Measurements from ENCODE around the gene SYNGR1.

SYNGR1 gene, protein sequence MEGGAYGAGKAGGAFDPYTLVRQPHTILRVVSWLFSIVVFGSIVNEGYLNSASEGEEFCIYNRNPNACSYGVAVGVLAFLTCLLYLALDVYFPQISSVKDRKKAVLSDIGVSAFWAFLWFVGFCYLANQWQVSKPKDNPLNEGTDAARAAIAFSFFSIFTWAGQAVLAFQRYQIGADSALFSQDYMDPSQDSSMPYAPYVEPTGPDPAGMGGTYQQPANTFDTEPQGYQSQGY

DNA sequence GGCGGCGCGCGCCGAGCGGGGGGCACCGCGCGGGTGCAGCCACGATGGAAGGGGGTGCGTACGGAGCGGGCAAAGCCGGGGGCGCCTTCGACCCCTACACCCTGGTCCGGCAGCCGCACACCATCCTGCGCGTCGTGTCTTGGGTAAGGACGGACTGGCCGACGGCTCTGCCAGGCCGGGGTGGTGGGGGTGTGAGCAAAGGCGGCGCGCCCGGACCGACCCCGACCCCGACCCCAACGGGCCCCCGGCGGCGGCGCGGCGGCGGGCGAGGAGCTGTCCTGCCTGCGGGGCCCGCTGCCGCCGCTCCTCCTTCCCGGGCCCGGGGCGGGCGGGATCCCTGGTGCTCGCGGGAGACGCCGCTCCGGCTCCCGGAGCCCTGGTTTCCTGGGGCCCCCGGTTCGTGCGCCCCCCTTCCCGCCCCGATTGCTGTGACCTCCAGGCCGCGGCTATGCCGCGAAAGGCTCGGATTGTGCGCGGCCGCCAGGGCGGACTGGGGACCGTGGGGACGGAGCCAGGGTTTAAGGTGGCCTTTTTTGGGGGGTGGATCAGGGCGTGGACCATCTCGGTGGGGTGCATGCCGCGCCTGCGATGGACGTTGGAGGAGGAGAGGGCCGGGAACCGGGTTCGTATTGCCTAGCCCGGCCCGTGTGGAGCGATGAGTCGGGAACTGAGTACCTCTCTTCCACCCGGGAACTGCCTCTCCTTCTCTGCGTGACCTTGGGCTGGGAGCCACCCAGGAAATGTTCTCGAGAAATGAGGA, at the start of gene SYNGR1:
TSS of gene SYNGR1 (plus strand) at position 25 of the 760 bp plus-strand sequence. CDS start at position 45, 20 bp downstream.
- no peak for FAIRE-seq

DNA sequence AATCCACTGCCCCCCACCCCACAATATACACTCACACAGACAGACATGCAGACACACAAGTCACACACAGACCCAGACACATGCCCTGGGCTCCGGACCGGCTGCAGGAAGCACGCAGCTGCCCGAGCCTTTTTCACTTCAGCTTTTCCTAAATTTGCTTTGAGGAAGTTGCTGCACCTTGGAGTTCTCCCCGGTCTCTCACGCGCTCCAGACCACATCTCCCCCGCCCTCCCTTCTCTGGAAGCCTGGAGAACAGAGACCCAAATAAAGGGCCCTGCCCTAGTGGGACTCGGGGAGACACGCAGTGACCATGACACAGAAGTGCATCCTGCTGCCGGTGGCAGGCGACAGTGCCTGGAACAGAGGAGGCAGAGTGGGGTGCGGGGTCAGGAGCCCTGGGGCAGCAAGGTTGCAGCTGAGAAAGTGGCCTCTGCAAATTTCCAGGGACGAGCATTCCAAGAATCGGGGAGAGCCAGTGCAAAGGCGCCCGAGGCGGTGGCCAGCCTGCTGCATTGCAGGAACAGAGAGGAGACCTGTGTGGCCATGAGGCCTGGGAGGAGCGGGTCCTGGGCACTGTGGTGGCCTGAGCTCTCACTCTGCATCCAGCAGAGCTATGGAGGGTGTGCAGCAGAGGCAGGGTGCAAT, 49.5 kb upstream of the SYNGR1 start:
- FAIRE-seq = no peak

DNA sequence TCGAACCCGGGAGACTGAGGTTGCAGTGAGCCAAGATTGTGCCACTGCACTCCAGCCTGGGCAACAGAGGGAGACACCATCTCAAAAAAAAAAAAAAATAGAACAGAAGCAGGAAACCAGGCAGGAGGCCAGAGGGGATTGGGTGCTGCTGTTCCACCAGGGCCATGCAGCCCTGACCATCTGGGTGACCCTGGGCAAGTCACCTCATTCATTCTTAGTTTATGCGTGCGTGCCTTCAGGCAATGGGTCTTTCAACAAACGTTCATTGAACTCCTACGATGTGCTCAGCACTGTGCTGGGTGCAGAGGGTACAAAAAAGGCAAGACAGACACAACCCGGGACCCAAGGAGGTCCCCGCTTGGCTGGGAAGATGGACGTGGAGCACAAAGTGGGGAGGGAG, 48.7 kb upstream of the SYNGR1 start:
- FAIRE-seq = no peak

DNA sequence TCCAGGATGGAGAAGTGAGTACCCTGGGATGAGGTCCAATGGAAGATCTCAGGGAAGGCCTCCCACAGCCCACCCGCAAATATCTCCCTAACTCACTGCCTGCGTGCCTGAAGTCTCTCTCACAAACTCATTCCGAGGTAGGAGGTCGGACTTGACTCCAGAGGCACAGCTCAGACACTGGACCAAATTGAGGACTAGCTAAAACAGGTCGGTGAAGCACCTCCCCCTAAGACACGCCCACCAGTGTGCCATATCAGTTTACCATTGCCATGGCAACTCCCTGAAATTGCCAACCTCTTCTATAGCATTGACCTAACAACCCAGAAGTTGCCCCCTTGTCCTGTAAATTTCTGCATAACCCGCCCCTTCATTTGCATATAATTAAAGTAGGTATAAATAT, 47.9 kb upstream of the SYNGR1 start:
- FAIRE-seq = no peak

DNA sequence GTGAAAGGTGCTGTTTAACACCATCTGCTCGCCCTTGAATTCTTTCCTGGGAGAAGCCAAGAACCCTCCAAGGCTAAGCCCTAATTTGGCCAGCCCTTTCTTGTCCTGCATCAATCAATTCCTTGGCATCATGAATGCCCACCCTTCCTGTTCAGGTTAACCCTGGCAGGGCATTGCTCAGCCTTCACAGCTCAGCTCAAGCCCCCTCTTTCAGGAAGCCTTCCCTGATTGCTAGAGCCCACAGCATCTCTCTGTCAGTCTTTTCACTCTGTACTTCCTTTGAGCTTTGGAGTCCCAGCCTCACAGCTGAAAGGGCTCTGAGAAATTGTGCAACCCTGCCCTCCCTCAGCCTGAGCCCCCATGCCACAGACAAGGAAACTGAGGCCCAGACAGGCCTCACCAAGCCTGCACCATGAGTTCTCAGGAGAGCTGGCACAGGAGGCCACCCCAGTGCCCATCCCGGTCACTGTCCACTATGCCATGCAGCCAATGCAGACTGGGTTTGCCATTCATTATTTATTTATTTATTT, 47.3 kb upstream of the SYNGR1 start:
- FAIRE-seq = no peak

DNA sequence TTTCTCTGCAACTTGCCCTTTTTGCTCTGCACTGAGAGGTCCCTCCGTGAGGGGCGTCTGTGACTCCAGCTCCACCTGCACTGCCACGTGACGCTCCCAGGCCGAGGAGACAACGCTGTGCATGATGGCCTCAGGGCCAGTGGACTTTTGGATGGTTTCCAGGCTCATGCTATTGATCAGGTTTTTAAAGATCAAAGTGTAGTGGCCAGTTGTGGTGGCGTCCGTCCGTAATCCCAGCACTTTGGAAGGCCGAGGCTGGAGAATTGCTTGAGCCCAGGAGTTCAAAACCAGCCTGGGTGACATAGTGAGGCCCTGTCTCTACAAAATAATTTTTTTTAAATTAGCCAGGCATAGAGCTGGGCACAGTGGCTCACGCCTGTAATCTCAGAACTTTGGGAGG, 46.4 kb upstream of the SYNGR1 start:
- FAIRE-seq = no peak

DNA sequence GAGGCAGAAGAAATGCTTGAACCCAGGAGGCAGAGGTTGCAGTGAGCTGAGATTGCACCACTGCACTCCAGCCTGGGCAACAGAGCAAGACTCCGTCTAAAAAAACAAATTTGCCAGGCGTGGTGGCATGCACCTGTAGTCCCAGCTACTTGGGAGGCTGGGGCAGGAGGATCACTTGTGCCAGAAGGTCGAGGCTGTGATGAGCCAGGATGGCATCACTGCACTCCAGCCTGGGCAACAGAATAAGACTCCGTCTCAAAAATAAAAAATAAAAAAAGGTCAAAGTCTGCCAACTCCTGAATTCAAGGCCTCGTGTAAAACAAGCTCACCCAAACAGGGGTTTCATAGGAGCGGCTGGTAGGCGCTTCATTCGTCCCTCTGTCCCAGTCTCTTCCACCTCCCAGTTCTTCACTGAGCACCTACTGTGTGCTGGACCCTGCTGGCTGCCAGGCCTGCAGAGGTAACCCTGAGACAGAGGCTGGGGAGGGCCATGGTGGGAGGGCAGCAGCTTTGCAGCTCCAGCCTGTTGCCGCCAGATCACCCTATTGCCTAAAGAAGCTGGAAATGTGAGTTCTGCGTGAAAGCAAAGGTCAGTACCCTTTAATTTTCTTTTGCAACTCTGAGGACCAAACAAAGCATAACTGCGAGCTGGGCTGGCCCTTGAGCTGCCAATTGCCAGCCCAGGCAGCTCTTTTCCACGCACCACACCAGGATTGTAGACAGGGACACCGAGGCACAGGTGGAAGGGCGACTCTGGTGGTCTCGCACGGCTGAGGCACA, 45.7 kb upstream of the SYNGR1 start:
- FAIRE-seq = no peak

DNA sequence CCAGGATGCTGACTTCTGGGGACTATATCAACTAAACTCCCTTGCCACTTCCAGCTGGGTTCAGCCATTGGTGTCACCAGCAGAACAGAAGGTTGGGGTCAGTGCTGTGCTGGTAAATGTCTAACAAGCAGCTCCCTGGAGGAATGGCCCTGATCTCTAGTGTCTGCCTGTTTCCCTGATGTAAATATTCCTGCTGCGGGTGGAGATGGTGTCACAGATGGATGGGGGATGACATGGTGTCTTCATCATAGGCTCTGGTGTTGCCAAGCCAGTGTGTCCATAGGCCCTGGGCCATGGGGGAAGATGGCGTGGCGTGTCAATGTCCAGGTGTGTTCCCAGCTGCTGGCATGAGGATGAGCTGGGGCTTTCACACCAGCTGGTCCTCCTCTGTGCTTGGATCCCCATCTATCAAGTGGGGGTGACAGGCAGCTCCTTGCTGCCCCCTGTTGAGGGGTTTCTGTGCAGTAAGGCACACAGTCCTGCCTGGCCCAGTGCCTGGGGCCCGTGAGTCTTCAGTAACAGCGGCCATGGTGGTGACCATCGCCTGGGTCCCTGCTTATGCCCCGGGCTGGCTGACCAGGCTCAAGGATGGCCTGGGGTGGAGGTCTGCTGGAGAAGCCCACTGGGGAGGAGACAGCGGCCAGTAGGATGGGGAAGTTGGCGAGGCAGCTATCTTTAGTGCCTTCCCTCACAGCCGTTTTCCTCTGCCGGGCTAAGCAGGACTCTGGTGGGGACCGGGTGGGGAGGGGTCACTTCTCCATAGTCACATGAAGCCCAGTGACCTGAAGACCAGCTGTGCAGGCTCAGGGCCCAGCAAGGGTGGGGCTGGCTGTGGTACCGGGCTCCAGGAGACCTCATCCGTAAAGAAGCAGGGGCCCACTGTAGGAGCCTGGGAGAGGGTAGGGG, 43.1 kb upstream of the SYNGR1 start:
- FAIRE-seq = no peak

DNA sequence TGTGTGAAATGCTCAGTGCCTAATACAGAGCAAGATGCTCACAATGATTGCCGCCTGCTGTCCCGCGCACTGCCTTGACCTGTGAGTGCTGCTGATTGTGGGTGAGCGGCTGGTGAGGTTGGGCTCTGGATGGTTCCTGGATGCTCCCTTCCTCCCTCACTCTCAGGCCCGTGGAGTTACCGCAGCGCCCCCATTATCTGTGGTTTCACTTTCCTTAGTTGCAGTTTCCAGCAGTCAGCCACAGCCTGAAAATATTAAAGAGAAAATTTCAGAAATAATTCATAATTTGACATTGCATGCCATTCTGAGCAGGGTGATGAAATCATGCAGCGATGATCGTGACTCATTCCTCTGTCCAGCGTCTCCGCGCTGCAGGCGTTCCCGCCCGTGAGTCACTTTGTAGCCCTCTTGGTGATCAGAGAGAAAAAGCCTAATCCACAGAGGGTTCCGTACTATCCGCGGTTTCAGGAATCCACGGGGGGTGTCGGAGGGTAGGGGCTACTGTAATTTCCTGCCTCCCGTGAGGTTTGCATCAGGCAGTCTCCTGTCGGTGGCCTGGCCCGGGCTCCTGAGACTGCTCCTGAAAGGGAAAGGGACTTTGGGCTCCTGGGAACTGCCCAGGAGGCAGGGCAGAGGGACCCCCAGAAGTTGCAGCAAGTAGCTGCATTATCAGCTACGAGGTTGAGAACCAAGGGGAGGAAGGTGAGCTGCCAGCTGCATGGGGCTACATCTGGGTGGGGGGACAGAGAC, 41.0 kb upstream of the SYNGR1 start:
- no peak for FAIRE-seq

DNA sequence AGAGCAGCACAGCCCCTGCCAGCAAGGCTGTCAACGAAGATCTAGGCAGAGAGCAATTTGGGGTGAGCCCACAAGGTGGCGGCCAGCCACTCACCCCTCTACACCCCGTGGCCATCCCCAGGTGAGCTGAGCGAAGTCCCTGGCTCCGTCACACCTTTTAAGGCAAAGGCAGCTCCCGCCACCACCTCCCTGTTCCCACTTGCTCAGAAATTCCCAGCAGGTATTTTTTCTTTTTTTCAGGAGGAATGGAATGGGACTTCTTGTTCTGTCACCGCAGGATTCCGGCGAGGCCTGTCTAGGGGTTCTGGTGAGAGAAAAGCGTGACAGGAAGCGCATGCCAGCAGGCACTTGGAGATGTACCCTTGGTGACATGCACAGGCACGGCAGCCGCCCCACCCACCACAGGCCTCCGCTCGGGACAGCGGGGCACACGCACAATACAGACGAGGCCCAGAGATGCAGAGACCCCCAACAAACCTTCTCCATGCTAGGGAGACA, 40.4 kb upstream of the SYNGR1 start:
- no peak for FAIRE-seq

DNA sequence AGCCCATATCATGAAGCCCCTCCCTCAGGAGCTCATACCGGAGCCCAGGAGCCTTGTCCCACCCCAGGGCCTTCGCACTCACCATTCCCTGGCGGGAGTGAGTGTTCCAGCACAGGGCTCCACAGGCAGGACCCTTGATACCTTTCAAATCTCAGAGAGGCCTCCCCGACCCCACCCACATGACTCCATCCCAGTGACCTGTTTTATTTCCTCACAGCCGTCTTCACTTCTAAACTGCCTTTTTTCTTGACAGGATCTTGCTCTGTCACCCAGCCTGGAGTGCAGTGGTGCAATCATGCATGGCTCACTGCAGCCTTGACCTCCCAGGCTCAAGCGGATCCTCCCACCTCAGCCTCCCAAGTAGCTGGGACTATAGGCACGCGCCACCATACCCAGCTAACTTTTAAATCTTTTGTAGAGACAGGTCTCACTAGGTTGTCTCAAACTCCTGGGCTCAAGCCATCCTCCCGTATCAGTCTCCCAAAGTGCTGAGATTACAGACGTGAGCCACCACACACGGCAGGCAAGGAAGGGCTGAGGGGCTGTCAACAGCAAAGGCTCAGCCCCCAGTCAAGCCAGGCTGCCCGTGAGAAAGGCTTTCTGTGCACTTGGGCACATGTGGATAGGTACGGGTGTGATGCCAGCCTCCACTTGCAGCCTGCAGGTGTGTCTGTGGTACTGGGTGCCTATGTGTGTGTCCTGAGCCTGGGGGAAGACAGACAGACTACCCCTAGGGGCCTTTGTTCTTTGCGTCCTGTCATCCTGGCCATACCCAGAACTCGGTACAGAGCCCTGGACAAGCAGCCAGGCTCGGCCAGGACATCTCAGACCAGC, 39.7 kb upstream of the SYNGR1 start:
- no peak for FAIRE-seq

DNA sequence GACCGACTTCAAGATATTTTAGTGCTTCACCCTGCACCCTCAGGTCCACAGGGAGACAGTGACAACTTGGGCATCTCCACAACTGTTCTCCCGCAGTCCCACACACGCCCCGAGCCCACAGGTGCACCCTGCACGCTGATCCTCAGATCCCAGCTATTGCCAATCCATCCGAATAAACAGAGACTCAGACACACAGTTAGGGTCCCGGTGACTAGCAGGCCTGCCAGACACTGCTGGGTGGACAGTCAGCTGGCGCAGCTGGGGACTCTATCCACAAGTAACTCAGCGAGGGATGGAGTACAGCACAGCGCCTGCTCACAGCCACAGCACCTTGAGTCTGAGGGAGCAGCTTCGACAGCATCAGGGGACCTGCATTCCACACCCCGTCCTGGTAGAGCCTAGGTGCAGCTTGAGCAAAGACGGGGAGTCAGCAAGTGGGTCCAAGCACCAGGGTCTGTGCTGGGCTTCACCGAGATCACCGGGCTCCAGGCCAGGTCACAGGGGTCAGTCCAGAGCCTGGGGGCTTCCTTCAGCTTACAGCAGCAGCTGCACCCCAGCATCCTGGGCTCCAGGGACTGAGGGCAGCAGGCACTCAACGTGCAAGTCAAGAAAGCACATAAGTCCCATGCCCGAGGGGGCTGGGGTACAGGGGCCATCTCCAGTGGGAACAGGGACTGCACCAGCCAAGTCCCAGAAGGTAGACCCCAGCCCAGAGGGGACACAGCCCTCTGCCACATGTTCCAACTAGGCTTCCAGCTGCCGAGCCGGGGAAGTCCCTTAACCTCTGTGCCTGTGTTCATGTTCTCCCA, 38.0 kb upstream of the SYNGR1 start:
- FAIRE-seq = no peak

DNA sequence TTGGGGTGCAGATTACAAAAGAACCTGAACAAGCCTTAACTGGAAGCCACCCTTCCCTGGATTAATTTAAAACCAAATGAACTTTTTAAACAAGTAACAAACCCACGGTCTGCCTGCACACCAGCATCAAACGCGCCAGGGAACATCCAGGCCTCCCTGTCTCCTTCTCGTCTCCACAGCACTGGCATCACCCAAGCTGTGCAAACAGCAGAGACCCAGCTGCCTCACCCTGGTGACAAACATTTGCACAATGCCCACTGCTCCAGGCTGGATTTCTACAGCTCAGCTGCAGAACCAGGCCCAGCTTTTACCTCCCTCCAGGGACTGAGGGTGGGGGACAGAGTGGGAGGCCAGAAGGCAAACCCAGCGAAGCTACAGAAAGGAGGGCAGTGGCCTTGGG, 37.4 kb upstream of the SYNGR1 start:
- FAIRE-seq = no peak

DNA sequence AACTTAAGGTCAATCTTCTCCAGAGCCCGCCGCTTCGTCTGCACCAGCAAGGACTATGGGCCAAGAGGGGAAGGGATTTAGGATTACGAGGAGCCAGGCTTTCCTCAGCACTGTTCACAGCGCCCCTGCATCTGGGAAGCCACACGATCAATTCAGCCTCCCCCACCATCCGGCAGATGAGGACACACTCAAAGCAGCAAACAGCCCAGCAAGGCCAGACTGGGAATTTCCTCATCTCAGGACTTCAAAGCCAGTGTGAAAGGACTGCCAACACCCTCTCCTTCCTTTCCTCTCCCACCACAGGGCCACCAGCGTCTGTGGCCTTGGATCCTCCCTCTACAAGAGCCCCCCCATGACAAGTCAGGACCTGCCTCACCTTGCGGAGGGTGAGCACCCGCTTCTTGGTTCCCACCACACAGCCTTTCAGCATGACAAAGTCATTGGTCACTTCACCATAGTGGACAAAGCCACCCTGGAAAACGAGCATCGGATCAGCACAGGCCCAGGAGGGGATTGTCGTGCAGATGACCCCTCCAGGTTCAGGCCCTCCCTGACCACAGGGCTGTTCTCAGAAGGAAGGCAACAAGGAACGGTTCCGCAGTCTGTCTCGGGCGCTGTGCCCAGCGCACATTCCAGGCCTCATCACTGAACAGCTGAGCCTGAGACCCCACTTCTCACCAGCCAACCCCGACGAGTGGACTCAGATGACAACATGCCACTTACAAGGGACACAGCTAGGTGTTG, 36.4 kb upstream of the SYNGR1 start:
- no peak for FAIRE-seq

DNA sequence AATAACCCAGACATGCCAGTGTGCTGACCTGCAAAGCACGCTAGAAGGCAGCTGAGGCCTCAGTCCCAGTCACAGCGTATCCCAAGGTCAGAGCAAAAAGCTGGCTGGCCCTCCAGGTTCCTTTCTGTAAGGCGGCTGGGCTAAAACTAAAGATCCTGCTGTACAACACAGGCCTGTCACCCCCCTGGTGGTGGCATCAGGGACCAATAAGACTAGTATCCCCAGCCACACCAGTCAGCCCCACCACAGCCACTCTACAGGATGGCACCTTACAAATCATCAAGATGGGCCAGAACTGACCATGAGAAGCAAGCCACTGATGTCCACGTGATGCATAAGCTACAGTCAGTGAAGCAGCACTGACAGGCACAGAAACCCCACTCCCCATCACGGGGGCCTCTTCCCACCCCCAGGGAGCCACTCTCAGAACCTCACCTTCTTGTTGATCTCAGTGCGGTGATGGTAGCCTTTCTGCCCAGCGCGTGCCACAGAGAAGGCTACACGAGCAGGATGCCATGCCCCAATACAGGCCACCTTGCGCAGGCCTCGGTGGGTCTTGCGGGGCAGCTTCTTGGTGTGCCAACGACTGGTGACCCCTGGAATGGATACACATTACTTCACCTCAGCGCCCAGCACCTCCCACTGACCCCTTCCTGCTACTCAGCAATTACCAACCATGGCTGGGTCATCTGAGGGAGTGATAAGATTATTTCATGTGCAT, 35.4 kb upstream of the SYNGR1 start:
- no peak for FAIRE-seq

DNA sequence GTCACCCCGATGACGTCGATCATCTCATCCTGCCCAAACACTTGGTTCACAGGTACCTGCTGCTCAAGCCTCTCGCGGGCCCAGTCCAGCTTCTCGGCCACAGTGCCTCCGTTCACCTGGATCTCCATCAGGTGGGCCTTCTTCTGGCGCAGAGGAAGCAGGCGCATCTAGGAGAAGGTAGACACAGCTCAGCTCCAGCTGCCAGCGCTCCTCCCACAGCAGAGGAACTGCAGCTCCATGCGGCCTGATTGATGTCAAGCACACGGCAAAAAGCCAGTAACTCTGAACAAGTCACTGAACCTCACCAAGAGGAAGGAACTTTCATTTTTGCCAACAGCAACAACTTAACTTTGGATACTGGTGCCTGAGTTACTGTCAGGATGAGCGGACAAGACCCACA, 34.4 kb upstream of the SYNGR1 start:
- no peak for FAIRE-seq

DNA sequence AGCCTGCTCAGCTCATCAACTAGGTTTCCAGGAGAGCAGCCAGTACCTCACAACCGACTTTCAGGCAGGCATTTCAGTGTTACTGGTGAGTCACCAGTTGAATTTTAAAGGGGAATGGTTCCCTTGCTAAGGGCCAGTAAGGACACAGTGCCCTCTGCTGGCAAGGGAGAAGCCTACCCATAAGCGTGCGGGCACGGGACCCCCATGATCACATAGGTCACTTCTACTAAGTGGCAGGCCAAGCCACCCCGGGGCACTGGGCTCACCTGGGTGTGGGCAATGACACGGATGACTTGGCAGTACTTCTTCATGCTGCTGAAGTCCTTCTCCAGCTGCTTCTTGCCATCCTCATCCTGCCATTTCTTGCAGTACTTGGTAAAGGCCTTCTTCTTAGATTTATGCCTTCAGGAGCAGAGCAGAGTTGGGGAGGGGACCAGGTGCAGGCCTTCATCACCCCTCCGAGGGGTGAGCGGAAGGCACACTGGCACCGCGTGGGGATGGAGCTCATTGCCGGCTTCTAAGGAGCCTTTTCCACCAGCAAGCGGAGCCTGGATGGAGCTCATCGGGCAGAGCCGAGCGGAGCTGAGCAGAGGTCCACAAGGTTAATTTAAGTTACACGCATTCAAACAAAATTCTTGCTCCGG, 33.2 kb upstream of the SYNGR1 start:
- no peak for FAIRE-seq

Data from colon (tissue), 2 donors.